Neutrophil (primary cell): ENCODE data around the gene SH3TC2.
A peak's percentile ranks its signal among the peaks of the same experiment; 100 is the strongest.

Source experiments
- H3K27ac ChIP-seq: fragments of 200-600 bp; sonication (generic); 2 replicates; pipeline ENCODE4 v1.5.1; 2016; ENCODE audit warnings: mild to moderate bottlenecking, moderate library complexity
- H3K27me3 ChIP-seq: fragments of 200-600 bp; sonication (generic); 2 replicates; pipeline ENCODE4 v1.6.0; 2016; ENCODE audit warnings: mild to moderate bottlenecking
- H3K36me3 ChIP-seq: fragments of 200-600 bp; sonication (generic); 2 replicates; pipeline ENCODE4 v1.5.1; 2017
- H3K4me1 ChIP-seq, 2 experiments: fragments of 200-600 bp in 1 of 2; sonication (generic) in 1 of 2; 1 replicate in 1 of 2; 2 replicates in 1 of 2; pipeline versions ENCODE4 v1.5.1 to v1.6.1; 2013 to 2016; ENCODE audit warnings: low read depth in 1 of 2, low read length in 1 of 2, mild to moderate bottlenecking in 1 of 2, moderate library complexity in 1 of 2; ENCODE audit not compliant: control insufficient read depth in 1 of 2, insufficient read depth in 1 of 2
- H3K4me3 ChIP-seq, 2 experiments: fragments of 200-600 bp in 1 of 2; sonication (generic) in 1 of 2; 1 replicate in 1 of 2; 2 replicates in 1 of 2; pipeline ENCODE4 v1.5.1; 2013 to 2016; ENCODE audit warnings: low read depth in 1 of 2, low read length in 1 of 2, mild to moderate bottlenecking in 1 of 2, moderate library complexity in 1 of 2
- H3K9me3 ChIP-seq: fragments of 200-600 bp; sonication (generic); 2 replicates; pipeline ENCODE4 v1.5.1; 2016
- CTCF ChIP-seq: fragments of 200-600 bp; sonication (generic); IDR thresholded peaks from 2 replicates; pipeline ENCODE4 v1.5.1; 2016; ENCODE audit warnings: antibody characterized with exemption

Gene SH3TC2

GRCh38 chr5:149035372-149035790, 27.5 kb downstream of the SH3TC2 start:
- no peak overlapping the region for H3K27ac ChIP-seq
- H3K27me3 ChIP-seq: no peaks in the 10 kb centered on the region
- peaks cover 51 to 52% of the 10 kb centered on the region in 2 experiments for H3K4me1 ChIP-seq
- H3K9me3 ChIP-seq: no peaks in the 10 kb centered on the region
- peak; percentile 58 for TF ChIP-seq CTCF
- H3K36me3 ChIP-seq: no peaks in the 10 kb centered on the region
- no peak overlapping the region for H3K4me3 ChIP-seq

- H3K27me3 ChIP-seq: no peaks in the 10 kb centered on the region
- no peak for TF ChIP-seq CTCF
- H3K4me3 ChIP-seq: no peak overlapping the region
- H3K4me1 ChIP-seq: peaks cover 7 to 8% of the 10 kb centered on the region in 2 experiments
- no peak overlapping the region for H3K27ac ChIP-seq
- H3K9me3 ChIP-seq: no peaks in the 10 kb centered on the region
- H3K36me3 ChIP-seq: no peaks in the 10 kb centered on the region
Measured at GRCh38 chr5:149030838-149031397, 31.9 kb downstream of the SH3TC2 start.

- no peaks in the 10 kb centered on the region for H3K27me3 ChIP-seq
- no peak for TF ChIP-seq CTCF
- peaks cover 1 to 3% of the 10 kb centered on the region in 2 experiments for H3K4me1 ChIP-seq
- H3K36me3 ChIP-seq: no peaks in the 10 kb centered on the region
- H3K27ac ChIP-seq: no peak overlapping the region
- H3K4me3 ChIP-seq: no peak overlapping the region
- H3K9me3 ChIP-seq: no peaks in the 10 kb centered on the region
Measured at GRCh38 chr5:149030392-149030791, 32.5 kb downstream of the SH3TC2 start.

GRCh38 chr5:149028984-149029383, 33.9 kb downstream of the SH3TC2 start:
- no peaks in the 10 kb centered on the region for H3K36me3 ChIP-seq

GRCh38 chr5:149028161-149028560, 34.7 kb downstream of the SH3TC2 start:
- no peaks in the 10 kb centered on the region for H3K36me3 ChIP-seq

More at GRCh38 chr5:149028984-149029383, 33.9 kb downstream of the SH3TC2 start:
- H3K4me3 ChIP-seq: no peak overlapping the region
- no peak overlapping the region for H3K27ac ChIP-seq
- H3K4me1 ChIP-seq: no peaks in the 10 kb centered on the region
- H3K9me3 ChIP-seq: no peaks in the 10 kb centered on the region
- TF ChIP-seq CTCF: no peak
- H3K27me3 ChIP-seq: no peaks in the 10 kb centered on the region

More at GRCh38 chr5:149028161-149028560, 34.7 kb downstream of the SH3TC2 start:
- no peak for TF ChIP-seq CTCF
- Histone ChIP-seq H3K27me3 (no peaks in the 10 kb centered on the region), H3K9me3 (no peaks in the 10 kb centered on the region), H3K4me1 (no peaks in the 10 kb centered on the region), H3K4me3 (no peak overlapping the region), H3K27ac (no peak overlapping the region)
